ENCODE measurements around the gene DDX42. TPM values are rescaled to one million over a fixed set of nuclear protein-coding genes. Genes with fewer than 3 reads are reported as not detected.

DDX42 gene
- total and polyA plus RNA-seq, 9 of the 15 experiments (the other 6 are each of a cell fraction or from before 2014, with no cell fraction given): 16.5 to 149 (median 87.6) TPM

GRCh38 chr17:63774969-63775265 is 947 bp downstream of the DDX42 start:
- Histone ChIP-seq H3K27ac (ENCODE audit: extremely low read depth, low read depth, low read length) (peak overlapping the region; percentile 99), H3K9me3 (replicated peaks; ENCODE audit: control insufficient read depth, insufficient read depth, low read depth, low read length) (no peaks in the 10 kb centered on the region), H3K4me2 (ENCODE audit: insufficient read depth, low read length) (peak overlapping the region; percentile 92), H3K4me3 (peak overlapping the region; percentile 84), H3K4me1 (replicated peaks in 1 of 2; ENCODE audit: control insufficient read depth in 2 of 2, insufficient read depth in 2 of 2, low read length in 2 of 2) (peaks cover 7 to 19% of the 10 kb centered on the region in 2 experiments), H4K20me1 (replicated peaks; ENCODE audit: control insufficient read depth, insufficient read depth, low read length) (peaks cover 24% of the 10 kb centered on the region), H3K79me2 (ENCODE audit: control insufficient read depth, insufficient read depth, low read length) (peaks cover 97% of the 10 kb centered on the region), H3K27me3 (ENCODE audit: control insufficient read depth in 2 of 2, insufficient read depth in 2 of 2, low read length in 2 of 2) (no peaks in the 10 kb centered on the region), H2AFZ (ENCODE audit: low read depth, low read length) (no peak overlapping the region), H3K9ac (ENCODE audit: insufficient read depth in 1 of 2, low read depth in 2 of 2, low read length in 2 of 2) (peak overlapping the region; percentile 87 to 99), H3K36me3 (ENCODE audit: control insufficient read depth, insufficient read depth, low read length) (peaks cover 51% of the 10 kb centered on the region), H3K9me1 (ENCODE audit: control insufficient read depth, insufficient read depth, low read length) (no peaks in the 10 kb centered on the region)
- peak in 1 of 4 experiments; percentile 25 for DNase-seq (ENCODE audit: extremely low read depth in 1 of 4, low spot score in 3 of 4)
- TF ChIP-seq WHSC1 (IDR thresholded peaks at IDR 0.05; ENCODE audit: low read length) (no peak), KDM5B (IDR thresholded peaks at IDR 0.05; ENCODE audit: insufficient replicate concordance, low read depth, low read length) (peak; percentile 62)
- TSS peak; percentile 45 for BruUV-seq (replicated peaks)
- ATAC-seq: no peak
- in situ Hi-C loops (cut with MboI) (no loop called here), intact Hi-C loops (cut with micrococcal nuclease) (loop anchor here (5.0 to 10.0 kb wide), 3 partner anchors 153 to 370 kb away; partner anchors contain the start of genes DCAF7 and MAP3K3)
- POLR2A ChIA-PET: interaction anchor here (0.6 to 5.4 kb wide), 11 partner anchors 9 to 350 kb away, joined by 3 to 82 read pairs (median 15); partner anchors contain the start of genes FTSJ3, PSMC5 and STRADA
- 2% methylated on average over 4 of the region's 4 CpGs for WGBS (ENCODE audit: insufficient coverage, low coverage, missing lambda C conversion rate)
- CTCF ChIA-PET (ENCODE audit: low intra/inter-chr PET ratio): no interaction called here
- no peak for FAIRE-seq

- POLR2A ChIA-PET: interaction anchor here (0.6 to 5.4 kb wide), 12 partner anchors 8 to 73 kb away, joined by 3 to 82 read pairs (median 6); partner anchors contain the start of genes FTSJ3 and STRADA
- Histone ChIP-seq H3K4me1 (replicated peaks in 1 of 2; ENCODE audit: control insufficient read depth in 2 of 2, insufficient read depth in 2 of 2, low read length in 2 of 2) (peaks cover 3 to 16% of the 10 kb centered on the region in 2 experiments), H3K9me1 (ENCODE audit: control insufficient read depth, insufficient read depth, low read length) (no peaks in the 10 kb centered on the region), H3K36me3 (ENCODE audit: control insufficient read depth, insufficient read depth, low read length) (peaks cover 51% of the 10 kb centered on the region), H4K20me1 (replicated peaks; ENCODE audit: control insufficient read depth, insufficient read depth, low read length) (peaks cover 24% of the 10 kb centered on the region), H3K9me3 (replicated peaks; ENCODE audit: control insufficient read depth, insufficient read depth, low read depth, low read length) (no peaks in the 10 kb centered on the region), H3K4me3 (peak overlapping the region; percentile 84), H3K27me3 (ENCODE audit: control insufficient read depth in 2 of 2, insufficient read depth in 2 of 2, low read length in 2 of 2) (no peaks in the 10 kb centered on the region), H3K9ac (ENCODE audit: insufficient read depth in 1 of 2, low read depth in 2 of 2, low read length in 2 of 2) (peak overlapping the region; percentile 87 to 99), H3K4me2 (ENCODE audit: insufficient read depth, low read length) (peak overlapping the region; percentile 92), H3K27ac (ENCODE audit: extremely low read depth, low read depth, low read length) (peak overlapping the region; percentile 99), H2AFZ (ENCODE audit: low read depth, low read length) (no peak overlapping the region), H3K79me2 (ENCODE audit: control insufficient read depth, insufficient read depth, low read length) (peaks cover 96% of the 10 kb centered on the region)
- intact Hi-C loops (cut with micrococcal nuclease) (loop anchor here (10.0 kb wide), 1 partner anchor 369 kb away; no protein-coding TSS in a partner anchor), in situ Hi-C loops (cut with MboI) (no loop called here)
- WGBS (ENCODE audit: insufficient coverage, low coverage, missing lambda C conversion rate): 0% methylated on average over 8 of the region's 8 CpGs
- BruUV-seq (replicated peaks): no TSS peak
- CTCF ChIA-PET (ENCODE audit: low intra/inter-chr PET ratio): no interaction called here
- peak; percentile 51 for FAIRE-seq
- ATAC-seq: 0 out of 3 replicates have a peak, but pooled peaks have one; percentile 4
- peak in 2 of 4 experiments; percentile 43 to 70 for DNase-seq (ENCODE audit: extremely low read depth in 1 of 4, low spot score in 3 of 4)
- TF ChIP-seq MYBL2 (IDR thresholded peaks at IDR 0.05; ENCODE audit: low read depth) (no peak), MYBL2 (CRISPR knock-in tag; IDR thresholded peaks at IDR 0.05; ENCODE audit: borderline replicate concordance) (no peak), STAT5A (IDR thresholded peaks at IDR 0.05; ENCODE audit: borderline replicate concordance, low read length) (no peak), SFPQ (IDR thresholded peaks at IDR 0.05; ENCODE audit: low read depth, low read length) (no peak), MTA1 (IDR thresholded peaks at IDR 0.05; ENCODE audit: borderline replicate concordance) (no peak), ZNF695 (CRISPR knock-in tag; IDR thresholded peaks at IDR 0.05) (no peak), HMG20B (CRISPR knock-in tag; IDR thresholded peaks at IDR 0.05) (no peak), ZNF57 (CRISPR knock-in tag; IDR thresholded peaks at IDR 0.05) (no peak)
Measured at GRCh38 chr17:63775420-63775819, 1.4 kb downstream of the DDX42 start.
